DMS153 treated with DMSO at 0.1 percent for 48 hours (cell line): ENCODE measurements around the gene LIMK1.

Experiments used
- DNase-seq: peaks from one replicate; lab custom pipeline; 2025; ENCODE audit not compliant: unreplicated experiment; lab: John Stamatoyannopoulos, UW

Gene LIMK1

DNA sequence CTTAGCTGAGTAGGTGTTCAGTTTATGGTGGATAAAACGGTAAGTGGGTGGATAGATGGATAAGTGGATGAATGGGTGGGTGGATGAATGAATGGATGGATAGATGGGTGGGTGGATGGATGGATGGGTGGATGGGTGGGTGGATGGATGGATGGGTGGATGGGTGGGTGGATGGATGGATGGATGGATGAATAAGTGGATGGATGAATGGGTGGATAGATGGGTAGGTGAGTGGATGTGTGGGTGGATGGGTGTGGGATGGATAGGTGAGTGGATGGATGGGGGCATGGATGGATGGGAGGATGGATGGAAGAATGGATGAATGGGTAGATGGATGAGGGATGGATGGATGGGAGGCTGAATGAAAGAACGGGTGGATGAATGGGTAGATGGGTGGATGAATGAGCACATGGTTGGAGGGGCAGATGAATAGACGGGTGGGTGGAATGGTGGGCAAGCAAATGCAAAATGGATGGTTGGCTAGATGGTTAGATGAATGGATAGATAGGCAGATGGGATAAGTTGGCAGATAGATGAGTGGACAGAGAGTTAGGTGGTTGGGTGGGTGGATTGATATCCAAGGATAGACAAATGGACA, 29.9 kb upstream of the LIMK1 start:
- no peak for DNase-seq

DNA sequence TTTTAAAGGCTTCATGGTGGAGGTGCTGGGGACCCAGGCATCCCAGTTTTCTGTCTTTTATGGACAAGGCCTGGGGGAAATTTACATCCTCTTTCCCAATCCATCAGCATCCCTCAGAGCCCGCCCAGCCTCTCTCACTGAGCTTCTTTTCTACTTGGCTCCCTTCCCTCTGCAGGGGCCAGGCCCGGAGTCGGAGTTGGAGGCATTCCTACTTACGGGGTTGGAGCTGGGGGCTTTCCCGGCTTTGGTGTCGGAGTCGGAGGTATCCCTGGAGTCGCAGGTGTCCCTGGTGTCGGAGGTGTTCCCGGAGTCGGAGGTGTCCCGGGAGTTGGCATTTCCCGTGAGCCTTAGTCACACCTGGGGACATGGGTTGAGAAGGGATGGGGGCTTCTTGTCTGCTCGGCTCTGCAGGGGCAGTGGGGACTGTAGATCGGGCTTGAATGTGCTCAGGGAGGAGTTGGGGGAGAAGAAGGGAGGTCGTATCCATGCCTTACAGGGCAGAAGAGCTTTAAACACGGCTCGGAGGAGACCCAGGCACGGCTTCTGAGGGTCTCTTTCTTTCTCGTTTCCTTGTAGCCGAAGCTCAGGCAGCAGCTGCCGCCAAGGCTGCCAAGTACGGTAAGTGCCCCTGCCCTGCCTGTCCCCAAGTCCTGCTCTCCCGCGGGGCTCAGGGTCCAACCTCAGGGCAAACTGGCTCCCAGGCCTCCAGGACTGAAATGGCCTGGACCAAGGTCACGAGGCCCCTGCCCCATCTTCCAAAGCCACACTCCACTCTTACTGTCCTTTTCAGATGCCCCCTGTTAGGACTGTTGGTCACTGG, 27.3 kb upstream of the LIMK1 start:
- DNase-seq, result no peak

DNA sequence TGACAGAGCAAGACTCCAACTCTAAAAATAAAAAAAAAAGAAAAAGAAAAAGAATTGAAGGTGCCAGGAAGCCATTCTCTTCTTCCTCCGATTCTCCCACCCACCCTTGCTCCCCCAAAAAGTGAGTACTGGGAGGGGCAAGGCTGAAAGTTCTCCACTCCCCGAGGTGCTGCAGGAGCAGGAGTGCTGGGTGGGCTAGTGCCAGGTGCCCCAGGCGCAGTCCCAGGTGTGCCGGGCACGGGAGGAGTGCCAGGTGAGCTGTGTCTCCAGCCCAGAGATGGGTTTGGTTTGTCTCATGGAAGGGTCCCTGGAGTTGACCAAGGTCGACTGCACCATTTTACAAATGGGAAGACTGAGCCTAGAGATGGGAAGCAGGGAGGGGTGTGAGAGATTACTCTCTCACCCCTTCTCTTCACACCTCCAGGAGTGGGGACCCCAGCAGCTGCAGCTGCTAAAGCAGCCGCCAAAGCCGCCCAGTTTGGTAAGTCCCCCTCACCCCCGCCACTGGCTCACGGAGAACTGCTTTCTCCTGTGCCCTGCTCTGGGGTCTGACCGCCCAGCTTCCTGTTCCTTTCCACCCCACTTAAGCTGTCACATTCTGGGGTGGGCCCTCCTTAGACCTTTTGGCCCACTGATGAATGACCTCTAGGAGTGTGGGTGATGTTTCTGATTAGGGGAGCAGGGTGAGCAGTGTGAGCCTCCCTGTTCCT, 26.2 kb upstream of the LIMK1 start:
- no peak for DNase-seq

DNA sequence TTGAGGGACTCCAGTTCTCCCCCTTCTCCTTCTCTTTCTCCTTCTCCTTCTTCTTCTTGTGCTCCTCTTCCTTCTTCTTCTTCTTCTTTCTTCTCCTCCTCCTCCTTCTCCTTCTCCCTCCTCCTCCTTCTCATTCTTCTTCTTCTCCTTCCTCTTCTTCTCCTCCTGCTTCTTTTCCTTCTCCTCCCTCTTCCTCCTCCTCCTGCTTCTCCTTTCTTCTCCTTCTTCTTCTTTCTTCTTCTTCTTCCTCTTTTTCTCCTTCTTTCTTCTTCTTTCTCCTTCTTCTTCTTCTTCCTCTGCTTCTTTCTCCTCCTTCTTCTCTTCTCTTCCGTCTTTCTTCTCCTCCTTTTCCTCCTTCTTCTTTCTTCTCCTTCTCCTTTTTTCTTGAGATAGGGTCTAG, 25.6 kb upstream of the LIMK1 start:
- no peak for DNase-seq

DNA sequence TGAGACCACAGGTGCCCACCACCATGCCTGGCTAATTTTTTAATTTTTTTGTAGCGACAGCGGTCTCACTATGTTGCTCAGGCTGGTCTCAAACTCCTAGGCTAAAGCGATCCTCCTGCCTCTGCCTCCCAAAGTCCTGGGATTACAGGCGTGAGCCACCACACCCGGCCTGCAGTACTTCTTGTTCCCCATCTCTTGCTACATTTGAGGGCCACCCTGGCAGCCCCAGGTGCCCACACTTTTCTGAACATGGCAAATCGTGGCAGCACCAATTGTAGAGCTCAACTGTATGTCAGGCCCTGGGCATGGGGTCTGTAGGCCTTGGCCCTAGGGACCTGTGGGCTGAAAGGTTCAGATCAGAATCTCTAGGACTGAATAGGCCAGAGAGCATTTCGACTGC, 25.1 kb upstream of the LIMK1 start:
- no peak for DNase-seq

DNA sequence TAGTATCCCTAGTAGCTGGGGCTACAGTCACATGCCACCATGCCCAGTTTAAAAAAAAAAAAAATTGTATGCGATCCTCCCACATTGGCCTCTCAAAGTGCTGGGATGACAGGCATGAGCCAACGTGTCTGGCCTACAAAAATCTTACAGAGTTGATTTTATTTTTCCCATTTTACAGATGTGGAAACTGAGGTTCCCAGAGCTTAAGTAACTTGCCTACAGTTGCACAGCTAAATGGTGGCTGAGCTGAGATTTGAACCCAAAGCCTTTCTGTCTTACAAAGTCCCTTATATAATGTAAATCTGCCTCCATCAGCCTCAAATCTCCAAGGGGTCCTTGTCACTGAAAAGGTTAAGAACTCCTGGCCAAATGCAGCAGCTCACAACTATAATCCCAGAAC, 24.6 kb upstream of the LIMK1 start:
- DNase-seq, result no peak

DNA sequence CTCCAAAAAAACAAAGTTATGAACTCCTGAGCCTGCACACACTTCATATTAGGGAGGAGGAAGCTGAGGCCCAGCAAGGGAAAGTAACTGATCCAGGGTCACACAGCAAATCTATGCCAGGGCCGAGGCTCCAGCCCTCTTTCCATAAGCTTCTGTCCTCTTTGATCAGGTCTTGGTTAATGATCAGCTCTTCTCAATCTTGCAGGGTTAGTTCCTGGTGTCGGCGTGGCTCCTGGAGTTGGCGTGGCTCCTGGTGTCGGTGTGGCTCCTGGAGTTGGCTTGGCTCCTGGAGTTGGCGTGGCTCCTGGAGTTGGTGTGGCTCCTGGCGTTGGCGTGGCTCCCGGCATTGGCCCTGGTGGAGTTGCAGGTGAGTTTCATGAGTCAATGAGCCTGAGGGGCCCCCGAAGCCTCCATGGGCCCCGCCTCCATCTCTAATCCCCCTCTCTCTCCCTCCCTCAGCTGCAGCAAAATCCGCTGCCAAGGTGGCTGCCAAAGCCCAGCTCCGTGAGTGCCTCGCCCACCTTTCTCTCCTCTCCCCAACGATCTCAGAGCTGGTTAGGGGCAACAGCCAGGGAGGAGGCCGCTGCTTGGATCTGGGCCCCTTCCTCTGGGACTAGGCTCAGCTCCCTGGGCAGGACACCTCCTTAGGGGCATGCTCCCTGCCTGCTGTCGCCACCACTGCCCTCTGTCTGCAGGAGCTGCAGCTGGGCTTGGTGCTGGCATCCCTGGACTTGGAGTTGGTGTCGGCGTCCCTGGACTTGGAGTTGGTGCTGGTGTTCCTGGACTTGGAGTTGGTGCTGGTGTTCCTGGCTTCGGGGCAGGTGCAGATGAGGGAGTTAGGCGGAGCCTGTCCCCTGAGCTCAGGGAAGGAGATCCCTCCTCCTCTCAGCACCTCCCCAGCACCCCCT, 23.7 kb upstream of the LIMK1 start:
- no peak for DNase-seq

DNA sequence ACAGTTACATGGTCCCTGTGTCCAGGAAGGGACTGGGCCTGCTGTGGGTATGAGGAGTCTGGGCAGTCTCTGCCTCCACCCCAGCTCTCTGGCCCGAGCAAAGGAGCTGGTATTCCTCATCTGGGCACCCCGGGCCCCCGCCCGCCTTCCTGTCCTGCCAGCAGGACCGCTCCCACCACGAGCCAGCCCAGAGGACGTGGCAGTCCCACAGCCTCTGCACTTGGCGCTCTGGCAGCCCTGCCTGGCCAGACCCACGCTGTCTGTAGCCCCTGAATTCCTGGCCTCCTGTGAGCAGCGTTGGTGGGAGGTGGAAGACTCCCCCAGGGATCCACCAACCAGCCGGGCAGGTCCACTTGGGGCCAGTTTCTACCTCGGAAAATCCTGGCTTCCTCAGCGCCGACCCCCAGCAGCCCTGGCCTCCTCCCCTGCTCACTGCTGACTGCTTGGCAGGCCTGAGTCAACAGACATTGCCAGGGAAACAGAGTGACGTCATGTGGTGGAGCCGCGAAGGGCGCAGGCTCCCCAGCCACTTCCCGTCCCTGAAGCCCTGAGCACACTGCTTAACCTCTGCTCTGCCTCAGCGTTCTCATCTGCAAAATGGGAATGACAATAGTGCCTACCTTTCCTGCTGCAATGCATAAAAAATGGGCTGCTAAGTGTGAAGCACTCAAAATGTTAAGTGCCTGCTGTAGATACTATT, 21.6 kb upstream of the LIMK1 start:
- DNase-seq, result no peak

DNA sequence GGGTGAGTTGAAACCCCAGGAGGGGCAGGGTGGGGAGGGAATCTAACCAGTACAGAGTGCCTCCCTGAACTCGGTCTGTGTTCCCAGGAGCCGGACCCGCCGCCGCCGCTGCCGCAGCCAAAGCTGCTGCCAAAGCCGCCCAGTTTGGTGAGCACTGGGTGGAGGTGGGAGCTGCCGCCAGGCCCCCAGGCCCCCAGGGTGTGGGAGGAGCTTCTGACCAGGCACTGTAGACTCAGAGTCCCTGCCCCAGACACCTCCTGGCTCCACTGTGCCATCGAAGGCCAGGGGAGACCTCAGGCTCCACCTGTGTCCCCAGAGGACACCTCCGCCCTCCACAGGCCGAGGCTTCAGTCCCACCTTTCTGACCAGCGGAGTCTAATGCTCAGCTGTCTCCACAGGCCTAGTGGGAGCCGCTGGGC, 20.4 kb upstream of the LIMK1 start:
- DNase-seq, result no peak

DNA sequence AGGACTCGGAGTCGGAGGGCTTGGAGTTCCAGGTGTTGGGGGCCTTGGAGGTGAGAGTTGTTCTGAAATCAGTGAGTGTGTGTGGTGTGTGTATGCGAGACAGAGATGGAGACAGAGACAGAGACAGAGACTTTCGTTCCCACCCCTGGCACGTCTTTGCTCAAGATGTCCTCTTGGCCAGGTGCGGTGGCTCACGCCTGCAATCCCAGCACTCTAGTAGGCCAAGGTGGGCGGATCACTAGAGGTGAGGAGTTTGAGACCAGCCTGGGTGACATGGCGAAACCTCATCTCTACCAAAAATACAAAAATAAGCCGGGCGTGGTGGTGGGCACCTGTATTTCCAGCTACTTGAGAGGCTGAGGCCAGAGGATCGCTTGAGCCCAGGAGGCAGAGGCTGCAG, 20.0 kb upstream of the LIMK1 start:
- no peak for DNase-seq

DNA sequence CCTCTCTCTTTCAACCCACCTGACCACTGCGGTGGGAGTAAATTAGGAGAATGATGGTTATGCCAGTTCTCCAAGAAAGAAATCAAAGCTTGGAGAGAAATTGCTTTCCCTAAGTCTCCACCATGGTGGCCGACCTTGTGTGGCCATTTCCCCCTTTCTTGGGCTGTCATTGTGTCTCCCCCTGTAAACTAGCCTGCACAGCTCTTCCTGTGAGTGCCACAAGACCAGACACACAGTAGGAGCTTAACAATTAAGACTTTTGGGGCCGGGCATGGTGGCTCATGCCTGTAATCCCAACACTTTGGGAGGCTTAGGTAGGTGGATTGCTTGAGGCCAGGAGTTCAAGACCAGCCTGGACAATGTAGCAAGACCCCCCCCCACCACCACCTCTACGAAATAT, 18.9 kb upstream of the LIMK1 start:
- DNase-seq, result no peak

DNA sequence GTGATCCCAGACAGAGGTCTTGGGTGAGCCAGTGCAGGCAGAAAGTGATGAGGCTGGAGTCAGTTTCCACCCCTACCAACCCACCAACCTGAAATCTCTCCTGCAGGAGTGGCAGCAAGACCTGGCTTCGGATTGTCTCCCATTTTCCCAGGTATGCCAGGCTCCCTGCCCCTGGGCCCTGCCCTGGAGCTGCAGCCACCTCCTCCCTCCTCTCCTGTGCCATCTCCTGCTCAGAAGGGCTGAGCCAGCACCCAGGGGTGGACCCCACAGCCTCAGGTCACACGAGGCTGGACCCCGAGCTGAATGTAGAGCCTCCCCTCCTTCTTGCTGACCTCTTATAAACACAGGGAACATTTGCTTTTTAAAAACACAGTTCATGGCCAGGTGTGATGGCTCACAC, 17.0 kb upstream of the LIMK1 start:
- no peak for DNase-seq

DNA sequence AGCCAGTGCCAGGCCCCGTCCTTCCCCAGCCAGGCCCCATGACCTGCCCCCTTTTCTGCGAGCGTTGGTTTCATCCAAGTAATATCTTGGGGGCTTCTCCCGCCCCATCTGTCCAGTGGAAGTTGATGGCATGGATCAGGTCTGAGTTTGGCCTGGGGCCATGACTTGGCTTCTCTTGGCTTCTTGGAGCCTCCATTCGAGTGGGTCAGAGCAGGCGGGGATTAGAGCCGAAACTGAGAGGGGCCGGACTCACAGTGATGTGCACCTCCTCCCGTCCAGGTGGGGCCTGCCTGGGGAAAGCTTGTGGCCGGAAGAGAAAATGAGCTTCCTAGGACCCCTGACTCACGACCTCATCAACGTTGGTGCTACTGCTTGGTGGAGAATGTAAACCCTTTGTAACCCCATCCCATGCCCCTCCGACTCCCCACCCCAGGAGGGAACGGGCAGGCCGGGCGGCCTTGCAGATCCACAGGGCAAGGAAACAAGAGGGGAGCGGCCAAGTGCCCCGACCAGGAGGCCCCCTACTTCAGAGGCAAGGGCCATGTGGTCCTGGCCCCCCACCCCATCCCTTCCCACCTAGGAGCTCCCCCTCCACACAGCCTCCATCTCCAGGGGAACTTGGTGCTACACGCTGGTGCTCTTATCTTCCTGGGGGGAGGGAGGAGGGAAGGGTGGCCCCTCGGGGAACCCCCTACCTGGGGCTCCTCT, 15.1 kb upstream of the LIMK1 start:
- no peak for DNase-seq

DNA sequence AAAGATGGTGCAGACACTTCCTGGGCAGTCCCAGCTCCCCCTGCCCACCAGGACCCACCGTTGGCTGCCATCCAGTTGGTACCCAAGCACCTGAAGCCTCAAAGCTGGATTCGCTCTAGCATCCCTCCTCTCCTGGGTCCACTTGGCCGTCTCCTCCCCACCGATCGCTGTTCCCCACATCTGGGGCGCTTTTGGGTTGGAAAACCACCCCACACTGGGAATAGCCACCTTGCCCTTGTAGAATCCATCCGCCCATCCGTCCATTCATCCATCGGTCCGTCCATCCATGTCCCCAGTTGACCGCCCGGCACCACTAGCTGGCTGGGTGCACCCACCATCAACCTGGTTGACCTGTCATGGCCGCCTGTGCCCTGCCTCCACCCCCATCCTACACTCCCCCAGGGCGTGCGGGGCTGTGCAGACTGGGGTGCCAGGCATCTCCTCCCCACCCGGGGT, 14.5 kb upstream of the LIMK1 start:
- DNase-seq, result no peak

DNA sequence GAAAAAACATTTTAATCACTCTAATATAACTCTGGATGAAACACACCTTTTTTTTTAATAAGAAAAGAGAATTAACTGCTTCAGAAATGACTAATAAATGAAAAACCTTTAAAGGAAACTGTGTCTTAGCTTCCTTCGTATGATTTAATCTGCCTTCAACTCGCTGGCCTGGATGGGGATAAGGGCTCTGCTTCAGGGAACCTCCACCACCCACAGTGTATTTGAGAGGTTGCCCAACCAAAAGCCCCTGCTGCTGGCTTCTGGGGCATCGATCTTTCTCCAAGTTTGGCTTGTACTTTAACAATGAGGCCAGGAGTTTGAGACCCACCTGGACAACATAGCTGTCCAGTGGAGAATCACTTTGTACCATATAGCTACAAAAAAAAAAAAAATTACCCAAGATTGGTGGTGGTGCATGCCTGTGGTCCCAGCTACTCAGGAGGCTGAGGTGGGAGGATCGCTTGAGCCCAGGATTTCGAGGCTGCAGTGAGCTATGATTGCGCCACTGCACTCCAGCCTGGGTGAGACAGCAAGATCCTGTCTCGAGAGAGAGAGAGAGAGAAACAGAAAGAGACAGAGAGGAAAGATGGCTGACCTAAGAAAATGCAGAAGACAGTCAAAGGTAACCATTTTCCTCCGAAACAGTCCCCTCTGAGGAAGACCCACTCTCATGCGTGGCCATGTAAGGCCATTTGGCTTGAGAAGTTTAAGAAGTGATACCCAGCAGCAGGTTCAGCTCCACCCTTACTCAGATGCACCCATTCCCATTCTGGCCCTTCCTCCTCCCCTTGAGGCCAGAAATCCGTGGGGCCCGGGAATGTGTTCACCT, 13.6 kb upstream of the LIMK1 start:
- no peak for DNase-seq

DNA sequence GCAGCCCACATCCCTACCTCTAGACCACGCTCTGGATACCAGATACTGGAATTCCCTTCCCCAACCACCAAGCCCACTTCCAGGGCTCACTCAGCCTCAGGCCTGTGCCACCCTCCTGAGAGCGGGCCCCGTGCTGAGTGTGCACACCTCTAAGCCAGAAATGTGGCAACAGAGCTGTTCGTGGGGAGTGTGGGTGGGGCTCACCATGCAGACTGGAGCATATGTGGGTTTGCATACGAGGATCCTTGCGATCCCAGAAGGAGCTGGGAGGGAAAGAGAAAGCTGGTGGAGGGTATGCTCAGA, 13.0 kb upstream of the LIMK1 start:
- no peak for DNase-seq

DNA sequence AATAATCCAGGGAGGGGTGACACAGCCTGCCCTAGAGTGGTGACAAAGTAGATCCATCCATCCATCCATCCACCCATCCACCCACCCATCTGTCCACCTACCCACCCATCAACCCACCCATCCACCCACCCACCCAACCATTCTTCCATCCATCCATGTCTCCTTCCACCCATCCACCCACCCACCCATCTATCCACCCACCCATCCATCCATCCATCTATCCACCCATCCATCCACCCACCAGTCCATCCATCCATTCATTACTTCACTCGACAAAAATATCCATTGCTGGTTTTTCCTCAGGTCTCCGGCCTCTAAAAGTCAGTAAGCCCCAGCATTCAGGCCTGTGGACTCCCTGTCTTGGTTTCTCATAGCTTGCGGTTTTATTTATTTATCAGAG, 12.5 kb upstream of the LIMK1 start:
- DNase-seq, result no peak

DNA sequence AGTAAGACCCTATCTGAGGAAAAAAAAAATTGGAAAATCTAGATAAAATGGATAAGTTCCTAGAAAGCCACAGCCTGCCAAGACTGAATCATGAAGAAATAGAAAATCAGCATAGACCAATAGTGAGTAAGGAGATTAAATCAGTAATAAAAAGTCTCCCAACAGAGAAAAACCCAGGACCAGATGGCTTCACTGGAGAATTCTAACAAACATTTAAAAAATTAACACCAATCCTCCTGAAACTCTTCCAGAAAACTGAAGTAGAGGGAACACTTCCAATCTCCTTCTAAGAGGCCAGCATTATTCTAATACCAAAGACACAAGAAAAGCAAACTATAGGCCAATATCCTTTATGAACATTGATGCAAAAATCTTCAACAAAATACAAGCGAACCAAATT, 8.8 kb upstream of the LIMK1 start:
- DNase-seq, result no peak

DNA sequence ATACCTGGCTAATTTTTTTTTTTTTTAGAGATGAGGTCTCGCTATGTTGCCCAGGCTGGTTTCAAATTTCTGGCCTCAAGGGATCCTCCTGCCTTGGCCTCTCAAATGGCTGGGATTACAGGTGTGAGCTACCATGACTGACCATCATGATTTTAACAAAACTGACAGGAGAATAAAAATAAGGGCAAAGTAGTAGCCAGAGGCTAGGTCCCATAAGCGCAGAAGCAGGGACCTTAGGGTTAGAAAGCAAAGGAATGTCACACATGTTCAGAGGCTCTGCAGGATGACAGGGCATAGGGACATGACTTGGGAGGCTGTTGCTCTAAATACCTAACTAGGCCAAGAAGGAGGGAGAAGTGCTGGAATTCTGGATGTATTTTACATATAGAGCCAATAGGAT, 5.1 kb upstream of the LIMK1 start:
- no peak for DNase-seq
